Urothelium cell line (cell line): Measurements from ENCODE around the gene BDH1.

Source experiments
- DNase-seq: peaks from one replicate; pipeline ENCODE4 v3.0.0; 2011; ENCODE audit warnings: low spot score, mixed read lengths
- FAIRE-seq: peaks from 2 replicates; lab custom pipeline; 2011; peaks lifted over from hg19 to GRCh38; lab: Jason Lieb, UNC

The BDH1 gene

GRCh38 chr3:197465197-197465995, 90.4 kb downstream of the BDH1 start:
- FAIRE-seq (no peak), DNase-seq (no peak)

GRCh38 chr3:197464794-197465193, 91.0 kb downstream of the BDH1 start:
- DNase-seq (no peak), FAIRE-seq (no peak)

GRCh38 chr3:197463279-197463678, 92.5 kb downstream of the BDH1 start:
- DNase-seq: no peak
- FAIRE-seq: no peak

GRCh38 chr3:197462808-197463207, 93.0 kb downstream of the BDH1 start:
- DNase-seq: no peak
- no peak for FAIRE-seq

GRCh38 chr3:197460639-197461038, 95.1 kb downstream of the BDH1 start:
- FAIRE-seq (no peak), DNase-seq (no peak)

- FAIRE-seq (no peak), DNase-seq (no peak)
Observed at GRCh38 chr3:197460002-197460401, 95.8 kb downstream of the BDH1 start.
